ENCODE data around the gene CC2D1A.

The CC2D1A gene

GRCh38 chr19:13938301-13939064 is 32.5 kb downstream of the CC2D1A start, which contains the start of gene PODNL1:
TSS of gene PODNL1 (minus strand) at chr19:13938417. CDS start at chr19:13938181, 236 bp downstream.
- no peak for DNase-seq

DNA sequence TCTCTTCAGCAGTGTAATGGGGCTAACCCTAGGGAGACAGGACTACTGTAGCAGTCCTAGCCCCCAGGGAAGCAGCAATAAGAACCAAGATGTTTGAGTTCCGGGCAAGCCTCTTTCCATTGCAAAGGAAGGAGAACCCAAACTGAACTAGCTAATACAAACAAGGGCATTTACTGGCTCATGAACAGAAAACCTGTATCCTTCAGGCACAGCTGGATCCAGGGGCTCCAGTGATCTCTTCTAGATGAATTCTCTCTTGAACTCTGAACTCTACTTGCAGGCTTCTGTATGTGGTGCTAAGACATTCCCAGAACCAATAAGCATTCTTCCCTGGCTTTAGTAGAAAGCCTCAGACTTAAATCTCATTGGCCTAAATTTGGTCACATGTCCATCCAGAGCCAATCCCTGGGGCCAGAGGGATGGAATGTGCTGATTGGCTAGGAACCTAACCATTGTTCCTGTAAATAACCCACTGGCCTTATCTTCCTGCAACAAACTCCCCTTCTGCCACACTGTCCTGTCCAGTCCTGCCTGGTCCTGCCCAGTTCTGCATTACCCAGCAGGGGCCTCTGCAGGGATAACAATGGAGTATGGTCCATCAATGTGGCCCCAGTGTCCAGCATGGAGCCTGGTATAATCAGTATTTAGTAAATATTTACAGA is 36.2 kb downstream of the CC2D1A start:
- DNase-seq = no peak

DNA sequence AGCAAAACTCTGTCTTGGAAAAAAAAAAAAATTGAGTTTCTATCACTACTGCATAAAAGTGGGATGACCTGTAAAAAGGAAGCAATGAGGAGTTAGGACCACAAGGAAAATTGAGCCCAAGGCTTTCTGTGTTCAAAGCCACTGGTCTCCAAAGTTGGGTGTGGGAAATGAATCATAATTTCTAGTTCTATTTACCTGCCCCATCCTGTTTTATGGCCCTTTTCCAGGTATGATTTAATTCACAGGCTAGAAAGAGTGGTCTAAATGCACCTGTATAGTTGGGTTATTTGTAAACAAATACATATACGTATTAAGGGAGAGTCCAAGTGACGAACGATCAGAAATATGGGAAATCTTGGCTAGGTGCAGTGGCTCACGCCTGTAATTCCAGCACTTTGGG is 40.4 kb downstream of the CC2D1A start:
- no peak for DNase-seq

GRCh38 chr19:13951043-13951442 is 45.0 kb downstream of the CC2D1A start:
- DNase-seq = no peak

DNA sequence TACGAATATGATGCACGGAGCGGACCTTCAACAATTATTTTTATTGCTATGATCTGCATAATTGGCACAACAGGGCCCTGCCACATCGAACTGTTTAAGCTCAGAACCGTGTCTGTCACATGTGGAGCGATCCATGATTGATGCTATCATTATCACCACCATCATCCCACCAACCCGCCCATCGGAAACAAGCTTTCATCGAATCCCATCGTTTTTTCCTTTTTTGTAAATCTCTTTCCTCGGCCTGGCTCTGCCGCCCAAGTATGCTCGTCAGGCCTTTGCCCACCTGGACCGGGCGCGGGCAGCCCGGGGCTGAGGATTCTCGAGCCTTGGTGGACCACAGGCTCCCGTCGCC is 45.8 kb downstream of the CC2D1A start:
- DNase-seq = no peak

- peak; percentile 100 for DNase-seq
Observed at GRCh38 chr19:13952154-13952930, 46.3 kb downstream of the CC2D1A start, which contains the start of gene DCAF15. TSS of gene DCAF15 (plus strand) at chr19:13952509. CDS start at chr19:13952513, 4 bp downstream.

DNA sequence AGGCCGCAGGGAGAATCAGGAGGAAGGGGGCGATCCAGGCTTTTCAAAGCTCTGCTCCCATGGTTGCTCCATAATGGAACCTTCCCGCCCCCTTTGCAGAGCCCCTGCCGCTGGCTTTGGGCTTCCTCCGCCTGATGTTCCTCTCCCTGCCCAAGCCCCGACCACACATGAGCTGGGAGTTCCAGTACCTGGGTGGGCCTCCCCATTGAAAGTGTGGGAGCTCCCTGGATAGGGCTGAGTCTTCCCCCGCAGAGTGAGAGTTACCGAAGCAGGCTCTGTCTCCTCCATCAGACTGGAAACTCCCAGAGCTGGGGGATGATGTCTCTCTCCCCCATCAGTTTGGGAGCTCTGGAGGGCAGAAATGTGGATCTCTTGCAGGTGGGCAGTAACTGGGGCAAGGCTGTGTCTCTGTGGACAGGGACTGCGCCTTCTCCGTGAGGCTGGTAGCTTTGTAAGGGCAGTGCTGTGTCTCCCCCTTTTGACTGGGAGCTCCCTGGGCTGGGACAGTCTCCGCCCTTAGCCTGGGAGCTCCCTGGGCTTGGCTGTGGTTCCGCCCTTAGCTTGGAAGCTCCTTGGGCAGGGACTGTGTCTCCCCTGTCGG is 47.0 kb downstream of the CC2D1A start:
- no peak for DNase-seq

DNA sequence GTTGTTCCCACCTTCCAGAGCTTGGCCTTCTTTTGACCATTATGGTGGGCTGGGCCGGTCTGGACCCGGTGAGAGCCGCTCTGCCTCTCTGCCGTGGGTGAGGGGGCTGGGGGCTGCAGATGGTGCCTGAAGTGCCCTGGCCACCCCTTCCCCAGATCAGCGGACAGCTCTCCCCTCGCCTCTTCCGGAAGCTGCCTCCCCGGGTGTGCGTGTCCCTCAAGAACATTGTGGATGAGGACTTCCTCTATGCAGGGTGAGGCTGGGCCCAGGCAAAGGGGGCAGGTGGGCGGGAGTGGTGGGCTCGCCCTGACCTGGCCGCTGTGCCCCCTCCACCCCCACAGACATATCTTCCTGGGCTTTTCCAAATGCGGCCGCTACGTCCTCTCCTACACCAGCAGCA is 48.2 kb downstream of the CC2D1A start:
- no peak for DNase-seq

- no peak for DNase-seq
Observed at GRCh38 chr19:13955662-13956364, 49.8 kb downstream of the CC2D1A start.

- DNase-seq = no peak
Observed at GRCh38 chr19:13956365-13956744, 50.4 kb downstream of the CC2D1A start.

DNA sequence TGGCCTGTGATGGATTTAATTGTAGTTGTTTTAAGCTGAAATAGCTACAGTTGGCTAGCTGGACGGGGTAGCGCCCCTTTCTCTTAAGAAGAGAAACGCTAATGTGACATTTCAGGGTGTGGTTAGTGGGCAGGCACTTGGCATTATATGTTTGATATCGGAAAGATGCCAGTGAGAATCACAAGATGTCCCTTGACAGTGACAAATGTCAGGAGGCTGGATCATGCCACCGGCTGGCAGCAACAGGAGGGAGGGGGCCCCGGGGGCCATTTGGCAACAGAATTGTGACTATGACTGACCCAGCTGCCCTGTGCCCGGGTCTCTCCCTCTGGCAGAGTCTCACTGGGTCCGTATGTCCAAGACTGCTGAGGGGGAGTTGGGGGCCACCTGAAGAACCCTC is 51.0 kb downstream of the CC2D1A start:
- DNase-seq = no peak

DNA sequence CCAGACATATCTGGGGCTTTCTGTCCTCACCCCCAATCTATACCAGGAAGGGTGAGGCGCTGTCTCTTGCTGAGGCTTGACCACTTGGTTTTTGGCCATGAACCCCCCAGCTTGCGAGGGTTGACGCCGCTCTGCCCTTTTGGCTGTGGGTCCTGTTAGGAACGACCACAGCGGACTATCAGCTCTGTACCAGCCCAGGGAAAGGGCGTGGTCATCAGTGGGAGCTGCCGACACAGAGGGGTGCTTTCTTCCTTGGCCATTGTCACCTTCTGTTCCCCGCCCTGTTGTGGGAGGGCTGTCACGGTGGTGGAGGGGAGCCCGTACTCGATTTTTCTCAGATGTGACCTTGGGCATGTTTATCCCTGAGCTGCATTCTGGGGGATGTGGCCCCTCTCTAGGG is 52.0 kb downstream of the CC2D1A start:
- no peak for DNase-seq

- no peak for DNase-seq
Observed at GRCh38 chr19:13959141-13959961, 53.4 kb downstream of the CC2D1A start.

- DNase-seq = peak; percentile 35
Observed at GRCh38 chr19:13959962-13960862, 54.2 kb downstream of the CC2D1A start.

GRCh38 chr19:13960863-13961784 is 55.1 kb downstream of the CC2D1A start:
- DNase-seq = no peak

GRCh38 chr19:13961826-13962698 is 56.1 kb downstream of the CC2D1A start:
- DNase-seq = no peak

DNA sequence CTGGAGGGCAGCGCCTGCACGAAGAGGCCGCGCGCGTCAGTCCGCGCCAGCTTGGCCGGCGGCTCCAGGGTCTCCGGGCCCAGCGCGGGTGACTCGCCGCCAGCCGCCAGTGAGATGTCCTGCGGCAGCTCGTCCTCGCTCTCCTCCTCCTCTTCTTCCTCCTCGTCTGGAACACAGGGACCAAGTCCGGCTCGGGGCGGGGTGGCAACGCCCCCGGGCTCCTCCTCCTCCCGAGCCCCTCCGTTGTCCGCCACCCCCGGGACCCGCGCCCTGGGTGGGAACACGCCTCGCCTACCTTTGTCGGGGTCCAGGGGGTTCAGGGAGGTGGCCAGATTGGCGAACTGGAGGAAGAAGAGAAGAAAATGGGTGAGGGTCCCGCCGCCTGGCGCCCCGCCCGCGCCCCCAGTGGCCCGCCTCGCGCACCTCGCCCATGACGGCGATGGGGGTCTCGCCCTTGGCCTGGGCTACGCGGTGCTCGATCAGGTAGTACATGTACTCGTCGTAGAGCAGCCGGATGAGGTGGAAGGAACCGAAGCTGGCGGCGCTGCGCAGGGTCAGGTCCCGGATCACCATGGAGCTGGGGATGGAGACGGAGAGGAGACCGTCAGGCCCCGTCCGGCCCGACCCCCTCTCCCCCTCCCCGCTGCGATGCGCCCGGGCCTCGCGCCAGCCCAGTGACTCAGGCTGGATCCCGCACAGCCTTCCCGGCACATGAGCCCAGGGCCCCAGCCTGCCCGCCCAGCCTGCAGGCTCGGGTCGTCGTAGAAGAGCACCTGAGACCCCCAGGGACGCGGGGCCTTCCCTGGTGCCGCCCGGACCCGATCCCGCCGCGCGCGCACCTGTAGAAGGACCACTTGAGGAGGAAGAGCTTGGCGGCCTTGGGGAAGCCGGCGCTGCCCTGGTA is 57.0 kb downstream of the CC2D1A start:
- DNase-seq = no peak

All from CD4-positive, alpha-beta T cell treated with Interleukin-21 for 1 hour (primary cell).